GM12865 (cell line): ENCODE data around the gene AIDA.

Experiments used
- DNase-seq: peaks from one replicate; pipeline ENCODE4 v3.0.0; 2010; ENCODE audit warnings: low read depth
- H3K4me3 ChIP-seq: 2 replicates; pipeline ENCODE4 v1.5.1; 2011; ENCODE audit warnings: mild to moderate bottlenecking, low read depth, low read length, control low read depth
- CTCF ChIP-seq: IDR thresholded peaks from 2 replicates; pipeline ENCODE4 v1.5.1; 2011; ENCODE audit warnings: low read length, control low read depth, low read depth, inconsistent platforms; ENCODE audit not compliant: insufficient read depth; ENCODE audit errors: missing control alignments

The AIDA gene

DNA sequence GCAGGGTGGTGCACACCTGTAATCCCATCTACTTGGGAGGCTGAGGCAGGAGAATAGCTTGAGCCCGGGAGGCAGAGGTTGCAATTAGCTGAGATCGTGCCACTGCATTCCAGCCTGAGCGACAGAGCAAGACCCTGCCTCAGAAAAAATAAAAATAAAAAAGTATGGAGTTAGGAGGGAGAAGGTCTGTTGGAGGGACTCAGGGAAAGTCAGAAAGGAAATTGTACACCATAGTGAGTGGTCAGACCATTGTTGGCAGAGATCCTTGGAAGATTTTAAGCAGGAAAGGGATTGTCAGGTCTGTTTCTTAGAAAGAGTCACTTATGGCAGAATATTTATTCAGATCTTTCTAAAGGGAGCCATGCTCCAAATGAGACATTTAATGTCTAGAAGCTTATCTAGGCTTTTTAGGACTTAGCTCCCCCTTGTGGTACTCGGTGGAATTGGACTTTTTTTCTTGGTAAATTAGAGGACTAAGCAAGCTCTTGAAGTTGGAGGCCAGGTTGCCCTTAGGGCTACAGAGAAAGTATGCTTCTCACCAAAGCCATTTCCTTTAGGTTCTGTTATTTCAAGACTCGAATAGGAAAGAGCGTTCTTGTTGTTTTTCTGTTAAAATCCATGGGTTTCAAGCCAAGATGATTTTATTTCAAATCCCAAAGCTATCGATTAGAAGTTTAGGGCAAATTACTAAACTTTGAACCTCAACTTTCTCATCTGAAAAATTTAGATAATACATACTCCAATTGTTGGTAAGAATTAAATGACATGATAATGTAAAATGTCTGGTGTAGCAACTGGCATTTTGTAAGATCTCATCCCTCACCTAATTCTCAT, 77.9 kb downstream of the AIDA start:
- DNase-seq: peak; percentile 91
- no peak overlapping the region for H3K4me3 ChIP-seq
- peak; percentile 82 for TF ChIP-seq CTCF

GRCh38 chr1:222632749-222633148, 79.5 kb downstream of the AIDA start:
- no peak for TF ChIP-seq CTCF
- no peak for DNase-seq
- no peak overlapping the region for H3K4me3 ChIP-seq

DNA sequence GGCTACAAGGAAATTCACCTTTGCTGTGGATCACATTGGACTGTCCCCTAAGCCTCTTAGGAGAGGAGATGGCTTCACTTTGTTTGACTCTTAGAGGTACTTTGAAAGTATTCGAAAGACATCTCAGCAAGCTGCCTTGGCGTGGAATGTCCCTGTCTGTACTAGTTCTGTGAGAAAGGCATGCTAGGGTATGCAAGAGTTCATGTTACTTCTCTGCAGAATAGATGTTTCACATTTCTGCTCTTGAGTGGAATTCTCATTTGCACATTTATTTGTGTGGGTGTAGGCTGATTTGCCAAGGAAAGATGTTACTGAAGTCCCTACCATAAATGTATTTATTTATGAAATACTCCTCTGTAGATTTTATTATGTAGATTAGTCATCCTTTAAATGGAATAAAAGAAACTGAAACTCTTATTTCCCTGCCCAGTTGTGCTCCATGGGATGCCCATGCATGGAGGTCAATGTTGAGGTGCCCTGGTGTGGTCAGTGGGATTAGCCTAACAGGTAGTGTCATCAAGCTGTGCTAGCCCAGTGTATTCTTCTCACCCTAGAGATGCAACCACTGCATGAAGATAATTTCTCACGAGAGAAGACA, 80.6 kb downstream of the AIDA start:
- H3K4me3 ChIP-seq: no peak overlapping the region
- no peak for TF ChIP-seq CTCF
- DNase-seq: no peak

- H3K4me3 ChIP-seq: no peak overlapping the region
- no peak for DNase-seq
- TF ChIP-seq CTCF: no peak
Measured at GRCh38 chr1:222629921-222630535, 82.3 kb downstream of the AIDA start.

GRCh38 chr1:222627232-222627631, 85.1 kb downstream of the AIDA start:
- no peak for DNase-seq
- no peak overlapping the region for H3K4me3 ChIP-seq
- TF ChIP-seq CTCF: no peak

- no peak for TF ChIP-seq CTCF
- no peak overlapping the region for H3K4me3 ChIP-seq
Measured at GRCh38 chr1:222624214-222624613, 88.1 kb downstream of the AIDA start.

DNA sequence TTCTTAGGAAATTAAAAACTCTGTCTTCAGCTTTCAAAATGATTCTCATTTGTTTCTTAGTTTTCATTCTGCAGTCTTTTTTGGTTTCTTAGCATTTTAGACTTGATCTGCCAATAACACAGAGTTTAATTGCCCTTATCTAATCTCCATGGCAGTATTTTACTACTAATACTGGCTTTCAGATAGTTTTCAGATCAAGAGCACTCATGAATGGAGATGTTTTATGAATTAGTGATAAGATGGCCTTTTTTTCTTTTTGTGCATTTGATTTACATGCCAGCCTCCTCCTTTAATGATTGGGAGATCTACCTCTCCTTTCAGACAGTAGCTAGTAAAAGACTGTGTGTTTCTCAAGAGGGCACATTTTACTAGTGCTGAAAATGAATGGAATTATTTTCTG, 88.8 kb downstream of the AIDA start:
- DNase-seq: no peak
- no peak overlapping the region for H3K4me3 ChIP-seq
- no peak for TF ChIP-seq CTCF

More at GRCh38 chr1:222624214-222624613, 88.1 kb downstream of the AIDA start:
- DNase-seq: no peak
